ENCODE data around the gene CLDN19. TPM values are rescaled to one million over a fixed set of nuclear protein-coding genes. Genes with fewer than 3 reads are reported as not detected.
"Not testable (repeated sequence)": the region's sequence is repeated elsewhere in the genome, so short reads cannot be mapped to it uniquely, and the experiment has no call there.

CLDN19 gene
- total and polyA plus RNA-seq, 2 of the 8 experiments (the other 6 are each of a cell fraction or from before 2014, with no cell fraction given): 9.7 to 17.2 TPM

DNA sequence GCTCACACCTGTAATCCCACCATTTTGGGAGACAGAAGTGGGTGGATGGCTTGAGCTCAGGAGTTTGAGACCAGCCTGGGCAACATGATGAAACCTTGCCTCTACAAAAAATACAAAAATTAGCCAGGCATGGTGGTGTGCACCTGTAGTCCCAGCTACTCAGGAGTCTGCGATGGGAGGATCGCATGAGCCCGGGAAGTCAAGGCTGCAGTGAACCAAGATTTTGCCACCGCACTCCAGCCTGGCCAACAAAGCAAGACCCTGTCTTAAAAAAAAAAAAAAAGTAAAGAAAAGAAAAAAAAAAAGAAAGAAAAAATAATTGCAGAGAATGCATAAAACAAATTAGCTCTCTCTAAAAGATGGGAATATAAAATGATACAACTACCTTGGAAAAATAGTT, 14.2 kb downstream of the CLDN19 start:
- not testable (repeated sequence) for FAIRE-seq; H2BK15ac ChIP-seq (ENCODE audit: low read length); H2BK20ac ChIP-seq (ENCODE audit: low read length); H4K20me1 ChIP-seq (replicated peaks in 1 of 2; ENCODE audit: control insufficient read depth in 1 of 2, insufficient read depth in 2 of 2, low read length in 2 of 2); H3K18ac ChIP-seq (ENCODE audit: extremely low read depth, low read length); H3K9ac ChIP-seq (replicated peaks in 1 of 4; ENCODE audit: extremely low read depth in 1 of 4, low read depth in 3 of 4, low read length in 3 of 4); H3K23me2 ChIP-seq (ENCODE audit: low read depth, low read length); H4K91ac ChIP-seq (replicated peaks; ENCODE audit: insufficient read length, low read length); H3K4me1 ChIP-seq (replicated peaks in 1 of 4; ENCODE audit: control insufficient read depth in 3 of 4, insufficient read depth in 4 of 4, low read length in 3 of 4); H3K36me3 ChIP-seq (ENCODE audit: control insufficient read depth in 2 of 4, insufficient read depth in 4 of 4, low read length in 3 of 4); H3K4me2 ChIP-seq (ENCODE audit: insufficient read depth in 1 of 2, low read depth in 2 of 2, low read length in 2 of 2); H3K9me3 ChIP-seq (ENCODE audit: insufficient read depth in 2 of 2, low read depth in 1 of 2, low read length in 1 of 2); H2BK120ac ChIP-seq (replicated peaks; ENCODE audit: low read depth, low read length); H2AK5ac ChIP-seq (ENCODE audit: low read depth, low read length); H4K8ac ChIP-seq (ENCODE audit: extremely low read depth, insufficient read depth, low read length); H3K56ac ChIP-seq (replicated peaks; ENCODE audit: insufficient read length, low read depth, low read length); H3K4me3 ChIP-seq (ENCODE audit: extremely low read depth in 1 of 4, insufficient read depth in 2 of 4, low read depth in 3 of 4, low read length in 4 of 4); H2AFZ ChIP-seq (ENCODE audit: low read length); H3K4ac ChIP-seq (replicated peaks; ENCODE audit: insufficient read length, low read depth, low read length); H3K79me2 ChIP-seq (ENCODE audit: control insufficient read depth in 1 of 2, insufficient read depth in 2 of 2, low read length in 2 of 2); H3K79me1 ChIP-seq (ENCODE audit: low read depth, low read length); H3K27ac ChIP-seq (ENCODE audit: low read depth, low read length); H2BK12ac ChIP-seq (ENCODE audit: low read depth, low read length); H3K27me3 ChIP-seq (replicated peaks in 1 of 4; ENCODE audit: control insufficient read depth in 3 of 4, extremely low read depth in 1 of 4, insufficient read depth in 3 of 4, low read length in 3 of 4); H3K23ac ChIP-seq (ENCODE audit: insufficient read length); H3K14ac ChIP-seq (ENCODE audit: insufficient read length); H2BK5ac ChIP-seq (ENCODE audit: low read depth, low read length); H4K5ac ChIP-seq (ENCODE audit: insufficient read length, low read depth, low read length)
- 93% methylated on average over 4 of the region's 4 CpGs; no CpG with 5 or more reads in 1 of the 2 experiments for WGBS, 2 experiments (ENCODE audit: extremely low coverage in 1 of 2, insufficient coverage in 1 of 2, insufficient read length in 1 of 2, insufficient replicate concordance in 2 of 2, low coverage in 1 of 2, low lambda C conversion rate in 2 of 2, missing lambda C conversion rate in 1 of 2)
- peak in 1 of 2 experiments; percentile 10 for DNase-seq (ENCODE audit: low read depth in 1 of 2, low spot score in 2 of 2)
- CTCF ChIA-PET (ENCODE audit: partially characterized antibody): interaction anchor here (1.0 kb wide), 1 partner anchor 10 kb away, joined by 3 read pairs; no protein-coding TSS in a partner anchor
- POLR2A ChIA-PET (ENCODE audit: partially characterized antibody): interaction anchor here (1.2 kb wide), 1 partner anchor 16 kb away, joined by 6 read pairs; no protein-coding TSS in a partner anchor

Measured in H1 (cell line).